Stimulated activated naive CD4-positive, alpha-beta T cell (primary cell): ENCODE data around the gene ZNF81.
"Not testable (repeated sequence)": the region's sequence is repeated elsewhere in the genome, so short reads cannot be mapped to it uniquely, and the experiment has no call there.

Source experiments
- DNase-seq, 6 experiments: peaks; one replicate each; lab custom pipeline; 2025; lab: John Stamatoyannopoulos, UW

The ZNF81 gene

GRCh38 chrX:47844117-47844516 is 7.4 kb downstream of the ZNF81 start:
- no peak for DNase-seq

- no peak for DNase-seq
Observed at GRCh38 chrX:47846040-47846439, 9.3 kb downstream of the ZNF81 start.

- no peak for DNase-seq
Observed at GRCh38 chrX:47849778-47850177, 13.1 kb downstream of the ZNF81 start.

GRCh38 chrX:47850389-47850788 is 13.7 kb downstream of the ZNF81 start:
- DNase-seq: not testable (repeated sequence)

- no peak for DNase-seq
Observed at GRCh38 chrX:47850901-47851300, 14.2 kb downstream of the ZNF81 start.

GRCh38 chrX:47854474-47854873 is 17.8 kb downstream of the ZNF81 start:
- DNase-seq: peak in 5 of 6 experiments; percentile 8 to 48 (median 16)

- no peak for DNase-seq
Observed at GRCh38 chrX:47859686-47860085, 23.0 kb downstream of the ZNF81 start.

- DNase-seq: no peak
Observed at GRCh38 chrX:47862680-47863079, 26.0 kb downstream of the ZNF81 start.

- no peak for DNase-seq
Observed at GRCh38 chrX:47863187-47863586, 26.5 kb downstream of the ZNF81 start.

GRCh38 chrX:47864300-47864699 is 27.6 kb downstream of the ZNF81 start:
- DNase-seq: no peak

- DNase-seq: no peak
Observed at GRCh38 chrX:47864785-47865184, 28.1 kb downstream of the ZNF81 start.

GRCh38 chrX:47873123-47873522 is 36.4 kb downstream of the ZNF81 start:
- DNase-seq: no peak

GRCh38 chrX:47877327-47877726 is 40.6 kb downstream of the ZNF81 start:
- no peak for DNase-seq

GRCh38 chrX:47878198-47878597 is 41.5 kb downstream of the ZNF81 start:
- DNase-seq: no peak

- DNase-seq: no peak
Observed at GRCh38 chrX:47879463-47879862, 42.8 kb downstream of the ZNF81 start.

- DNase-seq: no peak
Observed at GRCh38 chrX:47880927-47881326, 44.2 kb downstream of the ZNF81 start.

GRCh38 chrX:47885501-47885900 is 48.8 kb downstream of the ZNF81 start:
- DNase-seq: no peak

GRCh38 chrX:47898024-47898423 is 61.3 kb downstream of the ZNF81 start:
- no peak for DNase-seq

- DNase-seq: no peak
Observed at GRCh38 chrX:47900833-47901232, 64.1 kb downstream of the ZNF81 start.

GRCh38 chrX:47902161-47902560 is 65.5 kb downstream of the ZNF81 start:
- DNase-seq: no peak

GRCh38 chrX:47915886-47916493 is 79.3 kb downstream of the ZNF81 start:
- no peak for DNase-seq

- no peak for DNase-seq
Observed at GRCh38 chrX:47918274-47918673, 81.6 kb downstream of the ZNF81 start.

- DNase-seq: no peak
Observed at GRCh38 chrX:47927212-47927611, 90.5 kb downstream of the ZNF81 start.

GRCh38 chrX:47931970-47932369 is 95.3 kb downstream of the ZNF81 start:
- not testable (repeated sequence) for DNase-seq

- no peak for DNase-seq
Observed at GRCh38 chrX:47933946-47934345, 97.2 kb downstream of the ZNF81 start.
